Activated B cell treated with CpG ODN at 0.5 μM for 24 hours (primary cell): ENCODE results near the gene RASL11B. TPM values are rescaled to one million over a fixed set of nuclear protein-coding genes. Genes with fewer than 3 reads are reported as not detected.
A peak's percentile ranks its signal among the peaks of the same experiment; 100 is the strongest.

Experiments
- ATAC-seq: fragments of 200-7000 bp; cut with Tn5 transposase; one replicate; pipeline ENCODE4 v1.10.0; 2021; ENCODE audit warnings: low read depth, mild to moderate bottlenecking, moderate library complexity
- CTCF ChIA-PET: fragments of 350-600 bp; sonication (Branson Sonifier 250); formaldehyde crosslinking; loops from one replicate; lab custom pipeline; 2021; ENCODE audit warnings: antibody characterized with exemption; lab: Charles Lee
- POLR2A ChIA-PET: fragments of 350-600 bp; sonication (Branson Sonifier 250); formaldehyde crosslinking; loops from one replicate; lab custom pipeline; 2021; ENCODE audit warnings: antibody characterized with exemption; lab: Charles Lee
- DNase-seq: peaks from one replicate; pipeline ENCODE4 v3.0.0; 2022
- H3K27ac Mint-ChIP-seq: one replicate; pipeline ENCODE4 v1.8.0; 2020; ENCODE audit warnings: mixed read lengths
- H3K27me3 Mint-ChIP-seq: one replicate; pipeline ENCODE4 v1.8.0; 2021; ENCODE audit warnings: mixed read lengths
- H3K36me3 Mint-ChIP-seq: one replicate; pipeline ENCODE4 v1.8.0; 2021; ENCODE audit warnings: low read depth, mixed read lengths
- H3K4me1 Mint-ChIP-seq: one replicate; pipeline ENCODE4 v1.8.0; 2021; ENCODE audit warnings: mixed read lengths
- H3K4me3 Mint-ChIP-seq: one replicate; pipeline ENCODE4 v1.8.0; 2020; ENCODE audit warnings: mild to moderate bottlenecking, mixed read lengths
- H3K9me3 Mint-ChIP-seq: one replicate; pipeline ENCODE4 v1.8.0; 2020; ENCODE audit warnings: mixed read lengths
- intact Hi-C: fragments of 100-400 bp; cut with micrococcal nuclease; formaldehyde crosslinking; loops from one replicate; pipeline ENCODE4 v1.15.1; 2024
- total RNA-seq: library from RNA; stranded (reverse); gene quantifications from 2 replicates; pipeline ENCODE4 v1.2.3, GENCODE V29; 2022
- TF ChIP-seq, protein P1 (sequence below): fragments of 200-600 bp; IDR thresholded peaks from one replicate; pipeline ENCODE4 v1.8.0; 2022; ENCODE audit warnings: antibody characterized with exemption, mild to moderate bottlenecking

The RASL11B gene, protein sequence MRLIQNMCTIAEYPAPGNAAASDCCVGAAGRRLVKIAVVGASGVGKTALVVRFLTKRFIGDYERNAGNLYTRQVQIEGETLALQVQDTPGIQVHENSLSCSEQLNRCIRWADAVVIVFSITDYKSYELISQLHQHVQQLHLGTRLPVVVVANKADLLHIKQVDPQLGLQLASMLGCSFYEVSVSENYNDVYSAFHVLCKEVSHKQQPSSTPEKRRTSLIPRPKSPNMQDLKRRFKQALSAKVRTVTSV
- total RNA-seq: 0.69 TPM in 1 of 2 replicates, not detected in the other

DNA sequence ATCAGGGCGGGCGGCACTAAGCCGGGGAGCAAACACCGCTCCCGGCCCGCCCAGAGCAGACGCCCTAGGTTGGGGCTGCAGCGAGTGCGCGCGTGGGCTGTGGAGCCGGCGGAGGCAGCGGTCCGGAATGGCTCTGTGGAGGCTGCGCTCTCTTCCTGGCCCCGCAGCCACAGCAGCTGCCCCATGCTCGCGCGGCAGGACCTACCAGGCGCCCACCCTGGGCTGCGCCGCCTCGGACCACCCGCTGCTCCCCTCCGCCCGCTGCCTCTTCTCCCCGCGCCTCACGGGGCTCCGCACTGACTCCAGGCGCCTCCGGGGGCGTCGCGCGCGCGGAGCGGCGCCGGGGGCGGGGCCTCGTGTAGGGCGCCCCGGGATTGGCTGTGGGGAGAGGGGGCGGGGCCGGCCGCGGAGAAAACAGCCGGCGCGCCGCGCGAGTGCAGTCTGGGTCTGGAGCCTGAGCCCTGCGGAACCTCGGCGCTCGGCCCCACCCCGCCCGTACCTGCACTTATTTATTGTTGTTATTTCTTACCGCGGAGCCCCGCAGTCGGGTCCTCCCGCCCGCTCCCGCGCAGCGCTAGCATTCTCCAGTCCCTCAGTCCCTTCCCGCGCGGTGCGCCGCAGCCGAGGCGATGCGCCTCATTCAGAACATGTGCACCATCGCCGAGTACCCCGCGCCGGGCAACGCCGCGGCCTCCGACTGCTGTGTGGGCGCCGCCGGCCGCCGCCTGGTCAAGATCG is at the start of gene RASL11B:
Gene RASL11B (plus strand): TSS at position 439 of the 738 bp plus-strand sequence. CDS start 191 bp downstream, at position 630.
- H3K4me1 Mint-ChIP-seq: peaks cover 16% of the 10 kb centered on the region
- peak within 1 kb of the TSS; percentile 82 for H3K4me3 Mint-ChIP-seq
- H3K9me3 Mint-ChIP-seq: peaks cover 6% of the 10 kb centered on the region
- no peak within 1 kb of the TSS for H3K27ac Mint-ChIP-seq
- intact Hi-C loops: loop anchor here (1.0 to 10.0 kb wide), 9 partner anchors 139 to 1203 kb away; partner anchors contain the start of genes CHIC2, DCUN1D4, SCFD2 and SGCB
- TF ChIP-seq, protein P1, sequence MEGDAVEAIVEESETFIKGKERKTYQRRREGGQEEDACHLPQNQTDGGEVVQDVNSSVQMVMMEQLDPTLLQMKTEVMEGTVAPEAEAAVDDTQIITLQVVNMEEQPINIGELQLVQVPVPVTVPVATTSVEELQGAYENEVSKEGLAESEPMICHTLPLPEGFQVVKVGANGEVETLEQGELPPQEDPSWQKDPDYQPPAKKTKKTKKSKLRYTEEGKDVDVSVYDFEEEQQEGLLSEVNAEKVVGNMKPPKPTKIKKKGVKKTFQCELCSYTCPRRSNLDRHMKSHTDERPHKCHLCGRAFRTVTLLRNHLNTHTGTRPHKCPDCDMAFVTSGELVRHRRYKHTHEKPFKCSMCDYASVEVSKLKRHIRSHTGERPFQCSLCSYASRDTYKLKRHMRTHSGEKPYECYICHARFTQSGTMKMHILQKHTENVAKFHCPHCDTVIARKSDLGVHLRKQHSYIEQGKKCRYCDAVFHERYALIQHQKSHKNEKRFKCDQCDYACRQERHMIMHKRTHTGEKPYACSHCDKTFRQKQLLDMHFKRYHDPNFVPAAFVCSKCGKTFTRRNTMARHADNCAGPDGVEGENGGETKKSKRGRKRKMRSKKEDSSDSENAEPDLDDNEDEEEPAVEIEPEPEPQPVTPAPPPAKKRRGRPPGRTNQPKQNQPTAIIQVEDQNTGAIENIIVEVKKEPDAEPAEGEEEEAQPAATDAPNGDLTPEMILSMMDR: no peak
- H3K36me3 Mint-ChIP-seq: no peaks in the 10 kb centered on the region
- peaks cover 38% of the 10 kb centered on the region for H3K27me3 Mint-ChIP-seq
- ChIA-PET CTCF (no interaction called here), POLR2A (no interaction called here)
- ATAC-seq (peak; percentile 99), DNase-seq (peak; percentile 91)

DNA sequence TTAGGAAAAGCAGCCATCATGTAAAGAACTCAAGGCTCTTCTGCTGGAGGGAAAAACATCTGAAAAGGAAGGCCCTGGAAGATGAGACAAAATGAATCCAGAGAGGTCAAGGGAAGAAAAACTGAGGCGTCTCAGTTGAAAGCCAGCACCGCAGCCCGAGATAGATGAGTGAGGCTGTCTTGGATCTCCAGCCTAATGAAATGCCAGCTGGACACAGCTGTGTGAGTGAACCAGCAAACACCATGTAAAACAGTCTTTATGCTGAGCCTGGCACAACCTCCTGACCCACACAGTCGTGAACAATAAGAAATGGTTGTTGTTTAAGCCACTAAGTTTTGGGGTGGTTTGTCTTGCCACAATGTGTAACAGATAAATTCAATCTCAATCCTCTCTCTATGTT is 48.6 kb upstream of the RASL11B start:
- Mint-ChIP-seq H3K4me1 (no peaks in the 10 kb centered on the region), H3K27ac (no peak overlapping the region), H3K4me3 (no peak overlapping the region), H3K9me3 (no peaks in the 10 kb centered on the region), H3K36me3 (no peaks in the 10 kb centered on the region), H3K27me3 (no peaks in the 10 kb centered on the region)
- intact Hi-C loops: no loop called here
- ATAC-seq (no peak), DNase-seq (no peak)
- POLR2A ChIA-PET: no interaction called here
- CTCF ChIA-PET: no interaction called here
- TF ChIP-seq, protein P1: no peak

DNA sequence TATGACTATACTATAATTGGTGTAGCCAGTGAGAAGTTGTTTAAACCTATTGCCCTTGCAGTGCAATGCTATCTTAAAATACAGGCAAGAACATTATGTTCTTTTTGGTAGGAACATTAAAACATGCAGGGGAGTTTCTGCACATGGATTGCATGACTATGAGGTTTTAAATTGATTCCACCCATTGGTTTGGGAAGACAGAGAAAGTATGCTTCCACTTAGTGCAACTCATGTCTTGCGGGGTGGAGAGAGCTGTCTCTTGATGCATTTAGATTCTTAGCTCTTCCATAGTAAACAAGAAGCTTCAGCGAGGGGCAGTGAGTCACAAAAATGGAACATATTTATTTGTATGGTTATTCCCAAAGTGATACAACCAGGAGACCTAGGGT is 39.5 kb upstream of the RASL11B start:
- Mint-ChIP-seq H3K4me1 (no peaks in the 10 kb centered on the region), H3K27me3 (no peaks in the 10 kb centered on the region), H3K27ac (no peak overlapping the region), H3K36me3 (no peaks in the 10 kb centered on the region), H3K4me3 (no peak overlapping the region), H3K9me3 (no peaks in the 10 kb centered on the region)
- intact Hi-C loops: no loop called here
- ChIA-PET POLR2A (no interaction called here), CTCF (no interaction called here)
- no peak for ATAC-seq
- DNase-seq: no peak
- TF ChIP-seq, protein P1: no peak

DNA sequence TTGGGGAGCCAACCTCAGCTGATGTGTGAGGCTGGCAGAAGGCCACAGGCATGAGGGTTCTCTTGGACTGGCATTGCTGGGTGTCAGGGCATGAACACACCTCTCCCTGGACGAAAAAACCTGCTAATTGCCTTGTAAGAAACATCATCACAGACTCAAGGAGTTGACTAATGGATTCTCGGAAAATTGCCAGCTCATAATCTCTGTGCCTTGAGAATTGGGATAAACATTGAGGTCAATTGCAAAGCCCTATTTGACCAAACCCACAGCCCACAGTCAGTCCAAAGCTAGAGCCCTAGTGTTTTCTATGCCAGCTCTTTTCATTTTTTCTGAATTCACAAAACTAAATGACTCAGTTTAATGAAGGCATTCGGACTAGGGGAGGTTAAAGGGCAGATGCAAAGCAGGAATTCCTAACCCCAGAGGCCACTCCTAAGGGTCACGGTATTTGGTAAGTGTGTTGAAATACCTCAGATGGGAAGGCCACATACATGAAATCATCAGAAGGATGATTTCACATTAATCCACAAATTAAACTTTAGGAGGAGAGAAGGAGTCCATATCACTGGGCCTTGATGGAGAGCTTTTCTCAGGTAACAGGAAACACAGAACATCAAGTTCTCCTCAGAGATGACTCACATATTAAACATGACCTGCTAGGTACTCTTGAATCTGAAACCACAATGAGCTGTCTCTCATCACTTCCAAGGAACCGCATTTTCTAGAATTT is 39.0 kb upstream of the RASL11B start:
- intact Hi-C loops: no loop called here
- Mint-ChIP-seq H3K4me1 (no peaks in the 10 kb centered on the region), H3K36me3 (no peaks in the 10 kb centered on the region)

More for the DNA sequence above, 39.0 kb upstream of the RASL11B start:
- ChIA-PET POLR2A (no interaction called here), CTCF (no interaction called here)
- no peak for ATAC-seq
- no peak for DNase-seq
- TF ChIP-seq, protein P1: no peak
- Mint-ChIP-seq H3K9me3 (no peaks in the 10 kb centered on the region), H3K27ac (no peak overlapping the region), H3K27me3 (no peaks in the 10 kb centered on the region), H3K4me3 (no peak overlapping the region)
